Stomach (tissue), 9 donors: ENCODE measurements around the gene CITED1. TPM values are rescaled to one million over a fixed set of nuclear protein-coding genes. Genes with fewer than 3 reads are reported as not detected.

ENCODE experiments used
- DNase-seq, 2 donors: peaks; one replicate each; pipeline versions ENCODE4 v3.0.0 to v3.0.0-alpha.2; 2013 to 2019
- H3K27ac ChIP-seq, 5 donors: fragments of 200-600 bp in 4 of 5; sonication (generic) in 4 of 5; one replicate each; pipeline ENCODE4 v1.5.1; 2013 to 2019; ENCODE audit warnings: mild to moderate bottlenecking in 1 of 5, moderate library complexity in 1 of 5
- H3K27me3 ChIP-seq, 3 donors: fragments of 200-600 bp; sonication (generic); one replicate each; pipeline ENCODE4 v1.5.1; 2017 to 2019; ENCODE audit warnings: mixed run types in 1 of 3
- H3K36me3 ChIP-seq, 4 donors: fragments of 200-600 bp; sonication (generic); 1 replicate in 3 of 4; 2 replicates in 1 of 4; pipeline ENCODE4 v1.5.1; 2016 to 2019
- H3K4me1 ChIP-seq, 4 donors: fragments of 200-600 bp; sonication (generic); one replicate each; pipeline ENCODE4 v1.5.1; 2016 to 2019
- H3K4me3 ChIP-seq, 4 donors: fragments of 200-600 bp; sonication (generic) in 3 of 4; one replicate each; pipeline ENCODE4 v1.5.1; 2016 to 2019; ENCODE audit warnings: mild to moderate bottlenecking in 1 of 4
- H3K9me3 ChIP-seq, 4 donors: fragments of 200-600 bp; sonication (generic); one replicate each; pipeline ENCODE4 v1.5.1; 2016 to 2019
- EP300 ChIP-seq: sonication (generic); formaldehyde crosslinking; IDR thresholded peaks from one replicate; pipeline ENCODE4 v1.6.1; 2017; ENCODE audit warnings: antibody characterized with exemption
- POLR2A ChIP-seq, 4 donors: fragments of 450-650 bp; IDR thresholded peaks; one replicate each; pipeline ENCODE4 v1.6.1; 2016; ENCODE audit warnings: antibody characterized with exemption in 4 of 4, control low read depth in 2 of 4, mild to moderate bottlenecking in 1 of 4, moderate library complexity in 1 of 4
- POLR2AphosphoS5 ChIP-seq, 3 donors: sonication (generic); formaldehyde crosslinking; IDR thresholded peaks; one replicate each; pipeline ENCODE4 v1.6.1; 2016; ENCODE audit warnings: antibody characterized with exemption in 3 of 3
- intact Hi-C: fragments of 100-400 bp; cut with DNase I; formaldehyde crosslinking; loops from one replicate; pipeline ENCODE4 v1.15.1; 2023; ENCODE audit warnings: low total_unique reads
- polyA plus RNA-seq, 3 donors: library from polyadenylated mRNA; stranded (reverse); fragments of 200-250 nt; gene quantifications; one replicate each; pipeline ENCODE4 v1.2.3, GENCODE V29; 2013
- small RNA-seq, 4 donors: library from RNA; depleted of rRNA; stranded (forward); fragments of <200 nt; gene quantifications; one replicate each; pipeline ENCODE3, GENCODE V24; 2016
- total RNA-seq, 5 donors: library from RNA; depleted of rRNA; stranded (reverse); fragments of >200 nt; gene quantifications; one replicate each; pipeline versions ENCODE4 v1.1.0 to v1.2.3, GENCODE V29; 2014 to 2016
- TF ChIP-seq, protein P1 (sequence below), 7 experiments: fragments of 450-650 bp in 4 of 7; fragments of 200-600 bp in 3 of 7; sonication (generic) in 3 of 7; IDR thresholded peaks; one replicate each; pipeline ENCODE4 v1.5.1; 2016 to 2019; ENCODE audit warnings: antibody characterized with exemption in 7 of 7, control low read depth in 2 of 7, mild to moderate bottlenecking in 1 of 7
- donor health status: healthy with polysubstance abuse.
- donor health status: Bipolar disorder and iron deficiency.
- donor health status: healthy.

CITED1 gene
- total and polyA plus RNA-seq, 8 donors = 0.60 to 1.7 TPM; not detected in 6

DNA sequence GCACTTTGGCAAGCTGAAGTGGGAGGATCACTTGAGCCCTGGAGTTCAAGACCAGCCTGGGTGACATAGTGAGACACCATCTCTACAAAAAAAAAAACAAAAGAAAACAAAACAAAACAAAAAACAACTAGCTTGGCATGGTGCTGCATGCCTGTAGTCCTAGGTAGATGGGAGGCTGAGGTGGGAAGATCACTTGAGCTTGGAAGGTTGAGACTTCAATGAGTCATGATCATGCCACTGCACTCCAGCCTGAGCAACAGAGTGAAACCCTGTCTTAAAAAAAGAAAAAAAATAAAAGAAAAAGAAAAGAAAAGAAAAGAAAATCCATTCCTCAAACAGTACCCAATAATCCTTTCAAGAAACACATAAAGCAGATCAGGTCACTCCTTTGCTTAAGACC, 52.0 kb downstream of the CITED1 start:
- H3K36me3 ChIP-seq = no peaks in the 10 kb centered on the region
- TF ChIP-seq EP300 (no peak), POLR2A (IDR thresholded peaks at IDR 0.05) (no peak), POLR2AphosphoS5 (IDR thresholded peaks at IDR 0.05) (no peak)
- TF ChIP-seq, protein P1, sequence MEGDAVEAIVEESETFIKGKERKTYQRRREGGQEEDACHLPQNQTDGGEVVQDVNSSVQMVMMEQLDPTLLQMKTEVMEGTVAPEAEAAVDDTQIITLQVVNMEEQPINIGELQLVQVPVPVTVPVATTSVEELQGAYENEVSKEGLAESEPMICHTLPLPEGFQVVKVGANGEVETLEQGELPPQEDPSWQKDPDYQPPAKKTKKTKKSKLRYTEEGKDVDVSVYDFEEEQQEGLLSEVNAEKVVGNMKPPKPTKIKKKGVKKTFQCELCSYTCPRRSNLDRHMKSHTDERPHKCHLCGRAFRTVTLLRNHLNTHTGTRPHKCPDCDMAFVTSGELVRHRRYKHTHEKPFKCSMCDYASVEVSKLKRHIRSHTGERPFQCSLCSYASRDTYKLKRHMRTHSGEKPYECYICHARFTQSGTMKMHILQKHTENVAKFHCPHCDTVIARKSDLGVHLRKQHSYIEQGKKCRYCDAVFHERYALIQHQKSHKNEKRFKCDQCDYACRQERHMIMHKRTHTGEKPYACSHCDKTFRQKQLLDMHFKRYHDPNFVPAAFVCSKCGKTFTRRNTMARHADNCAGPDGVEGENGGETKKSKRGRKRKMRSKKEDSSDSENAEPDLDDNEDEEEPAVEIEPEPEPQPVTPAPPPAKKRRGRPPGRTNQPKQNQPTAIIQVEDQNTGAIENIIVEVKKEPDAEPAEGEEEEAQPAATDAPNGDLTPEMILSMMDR (IDR thresholded peaks at IDR 0.05) = no peak
- no peaks in the 10 kb centered on the region for H3K9me3 ChIP-seq
- no peak for DNase-seq
- H3K4me1 ChIP-seq = peaks cover 0 to 9% (median 0%) of the 10 kb centered on the region in 4 donors
- H3K4me3 ChIP-seq = no peak overlapping the region
- intact Hi-C loops = no loop called here
- no peak overlapping the region for H3K27ac ChIP-seq
- peaks cover 0 to 15% (median 11%) of the 10 kb centered on the region in 3 donors for H3K27me3 ChIP-seq

Small RNAs within 50 kb of the gene (small RNA-seq; reads per million reads assigned to genes)
- gene RF00019 = 0 reads per million in 4 donors

Other genes with a start within 250 kb of the CITED1 start
- gene RTL5, start 174.0 kb downstream of the CITED1 start, total RNA-seq = 1 to 10 TPM in 3 of 5 donors, under 1 TPM in 2; 0.58 to 5.4 (median 2.9) TPM
- gene RTL5, start 174.0 kb downstream of the CITED1 start, polyA plus RNA-seq = 1 to 10 TPM; 1.2 to 3.7 (median 2.3) TPM
- 10 to 100 TPM in 1 of 5 donors, 1 to 10 TPM in 1, under 1 TPM in 1, not detected in 2; 0.45 to 15.4 (median 7.2) TPM for gene PIN4, start 124.2 kb downstream of the CITED1 start, total RNA-seq
- gene PIN4, start 124.2 kb downstream of the CITED1 start, polyA plus RNA-seq = 10 to 100 TPM; 17.4 to 37.8 (median 27.5) TPM
- gene ERCC6L, start 66.9 kb downstream of the CITED1 start, total RNA-seq = 1 to 10 TPM in 3 of 5 donors, not detected in 2; 1.2 to 2.6 (median 1.7) TPM
- gene ERCC6L, start 66.9 kb downstream of the CITED1 start, polyA plus RNA-seq = under 1 TPM; 0.46 to 0.88 (median 0.62) TPM
- gene RPS4X, start 28.7 kb downstream of the CITED1 start, total RNA-seq = 1,000 to 10,000 TPM in 1 of 5 donors, 100 to 1,000 TPM in 4; 199 to 1,324 (median 665) TPM
- gene RPS4X, start 28.7 kb downstream of the CITED1 start, polyA plus RNA-seq = 1,000 to 10,000 TPM in 2 of 3 donors, 100 to 1,000 TPM in 1; 984 to 1,958 (median 1,274) TPM